ENCODE measurements around the gene IKZF5. TPM values are rescaled to one million over a fixed set of nuclear protein-coding genes. Genes with fewer than 3 reads are reported as not detected.

Gene IKZF5
- total and polyA plus RNA-seq, 2 donors from 2014 or later = 7.3 to 17.1 TPM

GRCh38 chr10:122998360-122998917, 10.2 kb downstream of the IKZF5 start:
- FAIRE-seq (no peak), DNase-seq (no peak)
- peaks cover 6 to 21% (median 13%) of the 10 kb centered on the region in 3 donors for H3K36me3 ChIP-seq (ENCODE audit: control insufficient read depth in 2 of 3, insufficient read depth in 3 of 3, low read length in 3 of 3)
- peaks cover 0 to 9% (median 0%) of the 10 kb centered on the region in 3 donors for H3K4me1 ChIP-seq (ENCODE audit: control insufficient read depth in 2 of 3, insufficient read depth in 2 of 3, low read depth in 1 of 3, low read length in 3 of 3)
- TF ChIP-seq, protein P1, sequence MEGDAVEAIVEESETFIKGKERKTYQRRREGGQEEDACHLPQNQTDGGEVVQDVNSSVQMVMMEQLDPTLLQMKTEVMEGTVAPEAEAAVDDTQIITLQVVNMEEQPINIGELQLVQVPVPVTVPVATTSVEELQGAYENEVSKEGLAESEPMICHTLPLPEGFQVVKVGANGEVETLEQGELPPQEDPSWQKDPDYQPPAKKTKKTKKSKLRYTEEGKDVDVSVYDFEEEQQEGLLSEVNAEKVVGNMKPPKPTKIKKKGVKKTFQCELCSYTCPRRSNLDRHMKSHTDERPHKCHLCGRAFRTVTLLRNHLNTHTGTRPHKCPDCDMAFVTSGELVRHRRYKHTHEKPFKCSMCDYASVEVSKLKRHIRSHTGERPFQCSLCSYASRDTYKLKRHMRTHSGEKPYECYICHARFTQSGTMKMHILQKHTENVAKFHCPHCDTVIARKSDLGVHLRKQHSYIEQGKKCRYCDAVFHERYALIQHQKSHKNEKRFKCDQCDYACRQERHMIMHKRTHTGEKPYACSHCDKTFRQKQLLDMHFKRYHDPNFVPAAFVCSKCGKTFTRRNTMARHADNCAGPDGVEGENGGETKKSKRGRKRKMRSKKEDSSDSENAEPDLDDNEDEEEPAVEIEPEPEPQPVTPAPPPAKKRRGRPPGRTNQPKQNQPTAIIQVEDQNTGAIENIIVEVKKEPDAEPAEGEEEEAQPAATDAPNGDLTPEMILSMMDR (IDR thresholded peaks at IDR 0.05; ENCODE audit: borderline replicate concordance, extremely low read depth, insufficient read depth) = no peak
- H3K27ac ChIP-seq (ENCODE audit: low read depth in 2 of 2, low read length in 2 of 2) = no peak overlapping the region
- no peaks in the 10 kb centered on the region for H3K27me3 ChIP-seq (ENCODE audit: control insufficient read depth, insufficient read depth, low read length)
- H3K9ac ChIP-seq (ENCODE audit: low read length in 3 of 3) = no peak overlapping the region
- H3K4me3 ChIP-seq (ENCODE audit: low read length in 3 of 3) = no peak overlapping the region
- intact Hi-C loops (cut with DNase I) = no loop called here
- H3K9me3 ChIP-seq (ENCODE audit: control insufficient read depth in 2 of 3, insufficient read depth in 1 of 3, low read length in 3 of 3) = no peaks in the 10 kb centered on the region

GRCh38 chr10:122997864-122998263, 10.7 kb downstream of the IKZF5 start:
- TF ChIP-seq, protein P1 (IDR thresholded peaks at IDR 0.05; ENCODE audit: borderline replicate concordance, extremely low read depth, insufficient read depth) = no peak
- H3K27ac ChIP-seq (ENCODE audit: low read depth in 2 of 2, low read length in 2 of 2) = no peak overlapping the region
- intact Hi-C loops (cut with DNase I) = no loop called here
- peaks cover 6 to 21% (median 13%) of the 10 kb centered on the region in 3 donors for H3K36me3 ChIP-seq (ENCODE audit: control insufficient read depth in 2 of 3, insufficient read depth in 3 of 3, low read length in 3 of 3)
- peaks cover 0 to 9% (median 0%) of the 10 kb centered on the region in 3 donors for H3K4me1 ChIP-seq (ENCODE audit: control insufficient read depth in 2 of 3, insufficient read depth in 2 of 3, low read depth in 1 of 3, low read length in 3 of 3)
- DNase-seq (peak in 1 of 5 donors; percentile 4), FAIRE-seq (no peak)
- H3K27me3 ChIP-seq (ENCODE audit: control insufficient read depth, insufficient read depth, low read length) = no peaks in the 10 kb centered on the region
- no peak overlapping the region for H3K9ac ChIP-seq (ENCODE audit: low read length in 3 of 3)
- no peaks in the 10 kb centered on the region for H3K9me3 ChIP-seq (ENCODE audit: control insufficient read depth in 2 of 3, insufficient read depth in 1 of 3, low read length in 3 of 3)
- no peak overlapping the region for H3K4me3 ChIP-seq (ENCODE audit: low read length in 3 of 3)

- H3K9ac ChIP-seq (ENCODE audit: low read length in 3 of 3) = no peak overlapping the region
- TF ChIP-seq, protein P1 (IDR thresholded peaks at IDR 0.05; ENCODE audit: borderline replicate concordance, extremely low read depth, insufficient read depth) = no peak
- H3K9me3 ChIP-seq (ENCODE audit: control insufficient read depth in 2 of 3, insufficient read depth in 1 of 3, low read length in 3 of 3) = no peaks in the 10 kb centered on the region
- DNase-seq (no peak), FAIRE-seq (no peak)
- H3K27ac ChIP-seq (ENCODE audit: low read depth in 2 of 2, low read length in 2 of 2) = no peak overlapping the region
- peaks cover 0 to 9% (median 0%) of the 10 kb centered on the region in 3 donors for H3K4me1 ChIP-seq (ENCODE audit: control insufficient read depth in 2 of 3, insufficient read depth in 2 of 3, low read depth in 1 of 3, low read length in 3 of 3)
- H3K27me3 ChIP-seq (ENCODE audit: control insufficient read depth, insufficient read depth, low read length) = no peaks in the 10 kb centered on the region
- H3K4me3 ChIP-seq (ENCODE audit: low read length in 3 of 3) = no peak overlapping the region
- peaks cover 6 to 21% (median 15%) of the 10 kb centered on the region in 3 donors for H3K36me3 ChIP-seq (ENCODE audit: control insufficient read depth in 2 of 3, insufficient read depth in 3 of 3, low read length in 3 of 3)
- intact Hi-C loops (cut with DNase I) = no loop called here
Measured at GRCh38 chr10:122995936-122996335, 12.7 kb downstream of the IKZF5 start.

All from kidney (tissue), 14 donors.